Fibroblast of mammary gland (primary cell): ENCODE measurements around the gene TULP4.

Experiments used
- DNase-seq: peaks from one replicate; pipeline ENCODE4 v3.0.0-alpha.2; 2010; ENCODE audit warnings: low read depth
- H3K4me3 ChIP-seq: 2 replicates; pipeline ENCODE4 v1.5.1; 2011; ENCODE audit warnings: low read depth, mild to moderate bottlenecking, low read length, moderate library complexity; ENCODE audit not compliant: control insufficient read depth
- CTCF ChIP-seq: conservative IDR thresholded peaks from 2 replicates; pipeline ENCODE4 v1.5.1; 2011; ENCODE audit warnings: low read depth, low read length, inconsistent platforms; ENCODE audit not compliant: control insufficient read depth, insufficient read depth

TULP4 gene

GRCh38 chr6:158371261-158371660 lies 59.0 kb downstream of the TULP4 start:
- H3K4me3 ChIP-seq, result no peak overlapping the region
- no peak for DNase-seq
- no peak for TF ChIP-seq CTCF

GRCh38 chr6:158372574-158372973 lies 60.3 kb downstream of the TULP4 start:
- DNase-seq, result no peak
- no peak overlapping the region for H3K4me3 ChIP-seq
- TF ChIP-seq CTCF, result no peak

- H3K4me3 ChIP-seq, result no peak overlapping the region
- DNase-seq, result no peak
- no peak for TF ChIP-seq CTCF
Observed at GRCh38 chr6:158373214-158373613, 60.9 kb downstream of the TULP4 start.

- no peak overlapping the region for H3K4me3 ChIP-seq
- no peak for DNase-seq
- TF ChIP-seq CTCF, result no peak
Observed at GRCh38 chr6:158374020-158374419, 61.8 kb downstream of the TULP4 start.

GRCh38 chr6:158376631-158377081 lies 64.4 kb downstream of the TULP4 start:
- no peak overlapping the region for H3K4me3 ChIP-seq
- no peak for TF ChIP-seq CTCF
- DNase-seq, result peak; percentile 58

GRCh38 chr6:158377860-158378259 lies 65.6 kb downstream of the TULP4 start:
- no peak for TF ChIP-seq CTCF

GRCh38 chr6:158379336-158379735 lies 67.1 kb downstream of the TULP4 start:
- DNase-seq, result no peak
- no peak for TF ChIP-seq CTCF

More at GRCh38 chr6:158377860-158378259, 65.6 kb downstream of the TULP4 start:
- peak; percentile 37 for DNase-seq
- no peak overlapping the region for H3K4me3 ChIP-seq

More at GRCh38 chr6:158379336-158379735, 67.1 kb downstream of the TULP4 start:
- H3K4me3 ChIP-seq, result no peak overlapping the region
